Neural crest cell (in vitro differentiated cells): ENCODE results near the gene OTULIN. TPM values are rescaled to one million over a fixed set of nuclear protein-coding genes. Genes with fewer than 3 reads are reported as not detected.

Experiments
- DNase-seq: peaks from one replicate; pipeline ENCODE4 v3.0.0; 2021; ENCODE audit warnings: low read depth, mixed read lengths, low spot score
- H3K27ac Mint-ChIP-seq: one replicate; pipeline ENCODE4 v1.8.0; 2021; ENCODE audit warnings: mild to moderate bottlenecking, mixed read lengths; ENCODE audit not compliant: unreplicated experiment
- H3K27me3 Mint-ChIP-seq: 2 replicates; pipeline ENCODE4 v1.8.0; 2021; ENCODE audit warnings: low read depth, mild to moderate bottlenecking, mixed read lengths
- H3K36me3 Mint-ChIP-seq: 2 replicates; pipeline ENCODE4 v1.8.0; 2021; ENCODE audit warnings: low read depth, mild to moderate bottlenecking, mixed read lengths
- H3K4me1 Mint-ChIP-seq: 2 replicates; pipeline ENCODE4 v1.8.0; 2021; ENCODE audit warnings: mixed read lengths
- H3K4me3 Mint-ChIP-seq: one replicate; pipeline ENCODE4 v1.8.0; 2021; ENCODE audit warnings: mild to moderate bottlenecking, mixed read lengths
- H3K9me3 Mint-ChIP-seq: 2 replicates; pipeline ENCODE4 v1.8.0; 2021; ENCODE audit warnings: mixed read lengths
- total RNA-seq: library from RNA; stranded (reverse); gene quantifications from 2 replicates; pipeline ENCODE4 v1.2.1, GENCODE V29; 2021
- TF ChIP-seq, protein P1 (sequence below): fragments of 200-600 bp; sonication (generic); conservative IDR thresholded peaks from 2 replicates; pipeline ENCODE4 v1.5.0; 2021; ENCODE audit warnings: antibody characterized with exemption, mild to moderate bottlenecking

The OTULIN gene
- total RNA-seq, 1 donor from 2014 or later: 33.7 TPM

- Mint-ChIP-seq H3K4me3 (no peak overlapping the region), H3K4me1 (peaks cover 40% of the 10 kb centered on the region), H3K9me3 (no peaks in the 10 kb centered on the region), H3K27ac (no peak overlapping the region), H3K36me3 (no peaks in the 10 kb centered on the region), H3K27me3 (no peaks in the 10 kb centered on the region)
- DNase-seq: no peak
- TF ChIP-seq, protein P1, sequence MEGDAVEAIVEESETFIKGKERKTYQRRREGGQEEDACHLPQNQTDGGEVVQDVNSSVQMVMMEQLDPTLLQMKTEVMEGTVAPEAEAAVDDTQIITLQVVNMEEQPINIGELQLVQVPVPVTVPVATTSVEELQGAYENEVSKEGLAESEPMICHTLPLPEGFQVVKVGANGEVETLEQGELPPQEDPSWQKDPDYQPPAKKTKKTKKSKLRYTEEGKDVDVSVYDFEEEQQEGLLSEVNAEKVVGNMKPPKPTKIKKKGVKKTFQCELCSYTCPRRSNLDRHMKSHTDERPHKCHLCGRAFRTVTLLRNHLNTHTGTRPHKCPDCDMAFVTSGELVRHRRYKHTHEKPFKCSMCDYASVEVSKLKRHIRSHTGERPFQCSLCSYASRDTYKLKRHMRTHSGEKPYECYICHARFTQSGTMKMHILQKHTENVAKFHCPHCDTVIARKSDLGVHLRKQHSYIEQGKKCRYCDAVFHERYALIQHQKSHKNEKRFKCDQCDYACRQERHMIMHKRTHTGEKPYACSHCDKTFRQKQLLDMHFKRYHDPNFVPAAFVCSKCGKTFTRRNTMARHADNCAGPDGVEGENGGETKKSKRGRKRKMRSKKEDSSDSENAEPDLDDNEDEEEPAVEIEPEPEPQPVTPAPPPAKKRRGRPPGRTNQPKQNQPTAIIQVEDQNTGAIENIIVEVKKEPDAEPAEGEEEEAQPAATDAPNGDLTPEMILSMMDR: no peak
Observed at GRCh38 chr5:14745188-14745563, 80.7 kb downstream of the OTULIN start.

GRCh38 chr5:14745753-14746152, 81.2 kb downstream of the OTULIN start:
- TF ChIP-seq, protein P1: no peak
- Mint-ChIP-seq H3K36me3 (peaks cover under 1% of the 10 kb centered on the region), H3K4me3 (no peak overlapping the region), H3K27ac (peak overlapping the region; percentile 31), H3K4me1 (peaks cover 34% of the 10 kb centered on the region), H3K9me3 (no peaks in the 10 kb centered on the region), H3K27me3 (no peaks in the 10 kb centered on the region)
- DNase-seq: no peak

- H3K9me3 Mint-ChIP-seq: no peaks in the 10 kb centered on the region
- peaks cover 6% of the 10 kb centered on the region for H3K36me3 Mint-ChIP-seq
- TF ChIP-seq, protein P1: no peak
- no peak overlapping the region for H3K4me3 Mint-ChIP-seq
- no peaks in the 10 kb centered on the region for H3K27me3 Mint-ChIP-seq
- no peak overlapping the region for H3K27ac Mint-ChIP-seq
- peaks cover 19% of the 10 kb centered on the region for H3K4me1 Mint-ChIP-seq
- DNase-seq: no peak
Observed at GRCh38 chr5:14748180-14748900, 83.8 kb downstream of the OTULIN start.

Other genes with a start within 250 kb of the OTULIN start
- gene OTULINL, start 82.9 kb upstream of the OTULIN start, total RNA-seq: 3.4 and 5.3 TPM in 2 replicates
- 28.6 and 32.3 TPM in 2 replicates for gene ANKH, start 207.1 kb downstream of the OTULIN start, total RNA-seq